Dedifferentiated amniotic fluid mesenchymal stem cell (primary cell): ENCODE data around the gene KRTAP19-2.
"Not testable (repeated sequence)": the region's sequence is repeated elsewhere in the genome, so short reads cannot be mapped to it uniquely, and the experiment has no call there.

Source experiments
- DNase-seq: peaks from one replicate; pipeline ENCODE4 v3.0.0-alpha.2; 2016; ENCODE audit errors: extremely low spot score

Gene KRTAP19-2

GRCh38 chr21:30487336-30487735 lies at the start of gene KRTAP19-2:
Gene KRTAP19-2 (minus strand): TSS chr21:30487436. CDS start chr21:30487348, 88 bp downstream.
- no peak for DNase-seq

- no peak for DNase-seq
Measured at GRCh38 chr21:30518876-30519275, 31.6 kb upstream of the KRTAP19-2 start.

GRCh38 chr21:30515681-30516080 lies 28.4 kb upstream of the KRTAP19-2 start:
- no peak for DNase-seq

- DNase-seq: not testable (repeated sequence)
Measured at GRCh38 chr21:30505621-30506205, 18.5 kb upstream of the KRTAP19-2 start.

GRCh38 chr21:30502041-30502440 lies 14.8 kb upstream of the KRTAP19-2 start, which contains the start of gene KRTAP19-5:
Gene KRTAP19-5 (minus strand): TSS chr21:30502141. CDS start chr21:30502090, 51 bp downstream.
- no peak for DNase-seq

GRCh38 chr21:30497065-30497464 lies 9.8 kb upstream of the KRTAP19-2 start, which contains the start of gene KRTAP19-4:
Gene KRTAP19-4 (minus strand): TSS chr21:30497165. CDS start chr21:30497110, 55 bp downstream.
- DNase-seq: no peak

GRCh38 chr21:30491963-30492428 lies 4.8 kb upstream of the KRTAP19-2 start, which contains the start of gene KRTAP19-3:
Gene KRTAP19-3 (minus strand): TSS chr21:30492013. CDS start chr21:30491957, 56 bp downstream.
- DNase-seq: no peak

- DNase-seq: no peak
Measured at GRCh38 chr21:30486180-30486579, 1.1 kb downstream of the KRTAP19-2 start.

GRCh38 chr21:30482130-30482529 lies 5.1 kb downstream of the KRTAP19-2 start:
- no peak for DNase-seq

GRCh38 chr21:30480145-30480544 lies 7.1 kb downstream of the KRTAP19-2 start, which contains the start of gene KRTAP19-1:
Gene KRTAP19-1 (minus strand): TSS chr21:30480367. CDS start chr21:30480317, 50 bp downstream.
- DNase-seq: no peak

- DNase-seq: no peak
Measured at GRCh38 chr21:30479259-30479658, 8.0 kb downstream of the KRTAP19-2 start.

- no peak for DNase-seq
Measured at GRCh38 chr21:30478004-30478403, 9.2 kb downstream of the KRTAP19-2 start.

GRCh38 chr21:30468900-30469714 lies 18.1 kb downstream of the KRTAP19-2 start:
- DNase-seq: no peak

GRCh38 chr21:30463713-30464112 lies 23.5 kb downstream of the KRTAP19-2 start:
- no peak for DNase-seq

GRCh38 chr21:30448514-30448913 lies 38.7 kb downstream of the KRTAP19-2 start:
- no peak for DNase-seq

GRCh38 chr21:30447056-30447455 lies 40.2 kb downstream of the KRTAP19-2 start:
- no peak for DNase-seq

- no peak for DNase-seq
Measured at GRCh38 chr21:30444204-30444603, 43.0 kb downstream of the KRTAP19-2 start.

- no peak for DNase-seq
Measured at GRCh38 chr21:30443226-30443625, 44.0 kb downstream of the KRTAP19-2 start.

GRCh38 chr21:30439975-30440374 lies 47.3 kb downstream of the KRTAP19-2 start, which contains the start of gene KRTAP15-1:
Gene KRTAP15-1 (plus strand): TSS chr21:30440275. CDS start chr21:30440328, 53 bp downstream.
- no peak for DNase-seq
